Measurements from ENCODE around the gene TIGD7. TPM values are rescaled to one million over a fixed set of nuclear protein-coding genes. Genes with fewer than 3 reads are reported as not detected.

Gene TIGD7
- total and polyA plus RNA-seq, 2 of the 13 experiments (the other 11 are each of a cell fraction or from before 2014, with no cell fraction given), result not detected

DNA sequence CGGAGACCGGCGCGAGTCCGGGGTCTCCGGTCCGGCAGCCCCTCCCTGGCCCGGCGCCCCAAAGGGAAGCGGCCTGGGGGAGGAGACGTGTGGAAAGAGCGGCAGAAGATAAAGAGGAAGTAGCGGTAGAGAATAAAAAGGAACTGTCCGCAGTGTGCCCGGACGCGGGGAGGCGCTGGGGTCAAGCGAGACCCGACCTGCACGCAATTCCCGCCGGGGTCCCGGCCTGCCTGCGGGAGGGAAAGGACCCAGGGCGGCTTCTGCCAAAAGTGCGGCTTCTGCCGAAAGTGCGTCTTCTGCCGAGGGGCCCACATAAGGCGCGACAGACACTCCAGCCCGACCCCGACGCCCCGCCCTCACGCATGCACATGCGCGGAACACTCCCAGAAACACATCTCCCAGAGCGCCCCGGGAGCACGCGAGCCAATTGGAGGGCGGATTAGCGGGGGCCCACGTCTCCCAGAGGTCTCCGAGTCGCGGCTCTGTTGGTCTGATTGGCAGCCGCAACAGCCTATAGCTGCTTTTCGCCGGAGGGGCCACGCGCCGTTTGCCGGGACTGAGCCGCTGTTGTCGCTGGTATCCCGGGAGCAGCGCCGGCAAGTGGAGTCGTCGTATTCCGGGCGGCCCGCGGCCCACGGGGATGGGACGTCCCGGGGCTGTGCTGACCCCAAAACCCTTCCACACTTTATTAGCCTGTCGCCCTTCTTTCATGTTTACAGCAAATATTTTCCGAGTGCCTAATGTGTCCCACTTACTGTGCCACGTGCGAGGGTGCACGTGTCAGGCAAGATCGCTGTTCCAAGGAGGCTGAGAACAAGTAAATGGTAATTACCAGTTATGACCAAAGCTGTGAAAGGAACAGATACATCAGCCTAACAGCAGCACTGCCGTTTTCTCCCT, 40.8 kb downstream of the TIGD7 start (continued):
- TF ChIP-seq TBP (CRISPR knock-in tag; IDR thresholded peaks at IDR 0.05), result no peak; the same call in 1 of the 2 replicates
- no peak for TF ChIP-seq ZNF10 (CRISPR knock-in tag; IDR thresholded peaks at IDR 0.05; ENCODE audit: borderline replicate concordance, low read depth)
- 0 out of 2 replicates have a peak, but pooled peaks have one; percentile 16 for TF ChIP-seq NR2F6 (IDR thresholded peaks at IDR 0.05)
- TF ChIP-seq NR2F6 (CRISPR knock-in tag; IDR thresholded peaks at IDR 0.05), result no peak; the same call in 1 of the 2 replicates
- peak; percentile 82 for TF ChIP-seq YEATS2 (CRISPR knock-in tag; IDR thresholded peaks at IDR 0.05; ENCODE audit: borderline replicate concordance)
- peak; percentile 76 for TF ChIP-seq TAF1 (CRISPR knock-in tag; IDR thresholded peaks at IDR 0.05)
- no peak for TF ChIP-seq THYN1 (CRISPR knock-in tag; IDR thresholded peaks at IDR 0.05; ENCODE audit: borderline replicate concordance, low read depth)
- peak; percentile 68 for TF ChIP-seq RAD21 (CRISPR knock-in tag; IDR thresholded peaks at IDR 0.05)
- TF ChIP-seq, protein P1, sequence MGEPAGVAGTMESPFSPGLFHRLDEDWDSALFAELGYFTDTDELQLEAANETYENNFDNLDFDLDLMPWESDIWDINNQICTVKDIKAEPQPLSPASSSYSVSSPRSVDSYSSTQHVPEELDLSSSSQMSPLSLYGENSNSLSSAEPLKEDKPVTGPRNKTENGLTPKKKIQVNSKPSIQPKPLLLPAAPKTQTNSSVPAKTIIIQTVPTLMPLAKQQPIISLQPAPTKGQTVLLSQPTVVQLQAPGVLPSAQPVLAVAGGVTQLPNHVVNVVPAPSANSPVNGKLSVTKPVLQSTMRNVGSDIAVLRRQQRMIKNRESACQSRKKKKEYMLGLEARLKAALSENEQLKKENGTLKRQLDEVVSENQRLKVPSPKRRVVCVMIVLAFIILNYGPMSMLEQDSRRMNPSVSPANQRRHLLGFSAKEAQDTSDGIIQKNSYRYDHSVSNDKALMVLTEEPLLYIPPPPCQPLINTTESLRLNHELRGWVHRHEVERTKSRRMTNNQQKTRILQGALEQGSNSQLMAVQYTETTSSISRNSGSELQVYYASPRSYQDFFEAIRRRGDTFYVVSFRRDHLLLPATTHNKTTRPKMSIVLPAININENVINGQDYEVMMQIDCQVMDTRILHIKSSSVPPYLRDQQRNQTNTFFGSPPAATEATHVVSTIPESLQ (CRISPR knock-in tag; conservative IDR thresholded peaks at IDR 0.05), result no peak
- TF ChIP-seq, protein P2, sequence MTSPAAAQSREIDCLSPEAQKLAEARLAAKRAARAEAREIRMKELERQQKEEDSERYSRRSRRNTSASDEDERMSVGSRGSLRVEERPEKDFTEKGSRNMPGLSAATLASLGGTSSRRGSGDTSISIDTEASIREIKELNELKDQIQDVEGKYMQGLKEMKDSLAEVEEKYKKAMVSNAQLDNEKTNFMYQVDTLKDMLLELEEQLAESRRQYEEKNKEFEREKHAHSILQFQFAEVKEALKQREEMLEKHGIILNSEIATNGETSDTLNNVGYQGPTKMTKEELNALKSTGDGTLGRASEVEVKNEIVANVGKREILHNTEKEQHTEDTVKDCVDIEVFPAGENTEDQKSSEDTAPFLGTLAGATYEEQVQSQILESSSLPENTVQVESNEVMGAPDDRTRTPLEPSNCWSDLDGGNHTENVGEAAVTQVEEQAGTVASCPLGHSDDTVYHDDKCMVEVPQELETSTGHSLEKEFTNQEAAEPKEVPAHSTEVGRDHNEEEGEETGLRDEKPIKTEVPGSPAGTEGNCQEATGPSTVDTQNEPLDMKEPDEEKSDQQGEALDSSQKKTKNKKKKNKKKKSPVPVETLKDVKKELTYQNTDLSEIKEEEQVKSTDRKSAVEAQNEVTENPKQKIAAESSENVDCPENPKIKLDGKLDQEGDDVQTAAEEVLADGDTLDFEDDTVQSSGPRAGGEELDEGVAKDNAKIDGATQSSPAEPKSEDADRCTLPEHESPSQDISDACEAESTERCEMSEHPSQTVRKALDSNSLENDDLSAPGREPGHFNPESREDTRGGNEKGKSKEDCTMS (CRISPR knock-in tag; conservative IDR thresholded peaks at IDR 0.05), result no peak
- peak; percentile 41 for TF ChIP-seq HIVEP1 (CRISPR knock-in tag; IDR thresholded peaks at IDR 0.05)
- TF ChIP-seq YEATS4 (CRISPR knock-in tag; IDR thresholded peaks at IDR 0.05; ENCODE audit: borderline replicate concordance), result peak; percentile 95
- no peak for TF ChIP-seq SIN3B (IDR thresholded peaks at IDR 0.05; ENCODE audit: low read length)
- TF ChIP-seq, protein P3, sequence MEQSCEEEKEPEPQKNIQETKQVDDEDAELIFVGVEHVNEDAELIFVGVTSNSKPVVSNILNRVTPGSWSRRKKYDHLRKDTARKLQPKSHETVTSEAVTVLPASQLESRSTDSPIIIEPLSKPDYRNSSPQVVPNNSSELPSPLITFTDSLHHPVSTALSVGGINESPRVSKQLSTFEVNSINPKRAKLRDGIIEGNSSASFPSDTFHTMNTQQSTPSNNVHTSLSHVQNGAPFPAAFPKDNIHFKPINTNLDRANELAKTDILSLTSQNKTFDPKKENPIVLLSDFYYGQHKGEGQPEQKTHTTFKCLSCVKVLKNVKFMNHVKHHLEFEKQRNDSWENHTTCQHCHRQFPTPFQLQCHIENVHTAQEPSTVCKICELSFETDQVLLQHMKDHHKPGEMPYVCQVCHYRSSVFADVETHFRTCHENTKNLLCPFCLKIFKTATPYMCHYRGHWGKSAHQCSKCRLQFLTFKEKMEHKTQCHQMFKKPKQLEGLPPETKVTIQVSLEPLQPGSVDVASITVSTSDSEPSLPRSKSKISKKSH (CRISPR knock-in tag; IDR thresholded peaks at IDR 0.05; ENCODE audit: borderline replicate concordance), result peak; percentile 76; the same call in 1 of the 2 replicates
- TF ChIP-seq KAT8 (CRISPR knock-in tag; IDR thresholded peaks at IDR 0.05), result peak; percentile 65
- no peak for TF ChIP-seq GATAD2A (CRISPR knock-in tag; IDR thresholded peaks at IDR 0.05)
- TF ChIP-seq, protein P4, sequence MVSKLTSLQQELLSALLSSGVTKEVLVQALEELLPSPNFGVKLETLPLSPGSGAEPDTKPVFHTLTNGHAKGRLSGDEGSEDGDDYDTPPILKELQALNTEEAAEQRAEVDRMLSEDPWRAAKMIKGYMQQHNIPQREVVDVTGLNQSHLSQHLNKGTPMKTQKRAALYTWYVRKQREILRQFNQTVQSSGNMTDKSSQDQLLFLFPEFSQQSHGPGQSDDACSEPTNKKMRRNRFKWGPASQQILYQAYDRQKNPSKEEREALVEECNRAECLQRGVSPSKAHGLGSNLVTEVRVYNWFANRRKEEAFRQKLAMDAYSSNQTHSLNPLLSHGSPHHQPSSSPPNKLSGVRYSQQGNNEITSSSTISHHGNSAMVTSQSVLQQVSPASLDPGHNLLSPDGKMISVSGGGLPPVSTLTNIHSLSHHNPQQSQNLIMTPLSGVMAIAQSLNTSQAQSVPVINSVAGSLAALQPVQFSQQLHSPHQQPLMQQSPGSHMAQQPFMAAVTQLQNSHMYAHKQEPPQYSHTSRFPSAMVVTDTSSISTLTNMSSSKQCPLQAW (CRISPR knock-in tag; IDR thresholded peaks at IDR 0.05), result no peak
- TF ChIP-seq, protein P5, sequence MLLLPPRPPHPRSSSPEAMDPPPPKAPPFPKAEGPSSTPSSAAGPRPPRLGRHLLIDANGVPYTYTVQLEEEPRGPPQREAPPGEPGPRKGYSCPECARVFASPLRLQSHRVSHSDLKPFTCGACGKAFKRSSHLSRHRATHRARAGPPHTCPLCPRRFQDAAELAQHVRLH (CRISPR knock-in tag; IDR thresholded peaks at IDR 0.05; ENCODE audit: borderline replicate concordance, low read depth), result peak; percentile 82; the same call in 1 of the 2 replicates
- no peak; the same call in 1 of the 2 replicates for TF ChIP-seq KDM6A (CRISPR knock-in tag; IDR thresholded peaks at IDR 0.05; ENCODE audit: low read depth)
- TF ChIP-seq ZNF382 (CRISPR knock-in tag; IDR thresholded peaks at IDR 0.05; ENCODE audit: borderline replicate concordance), result no peak
- 0 out of 2 replicates have a peak, but pooled peaks have one; percentile 27 for TF ChIP-seq ZNF558 (CRISPR knock-in tag; IDR thresholded peaks at IDR 0.05; ENCODE audit: borderline replicate concordance)
- TF ChIP-seq ZNF143 (CRISPR knock-in tag; IDR thresholded peaks at IDR 0.05), result peak; percentile 90
- TF ChIP-seq TCF7 (IDR thresholded peaks at IDR 0.05; ENCODE audit: low read depth), result no peak

Measured in HepG2 (cell line).